Measurements from ENCODE around the gene TMEM132D. TPM values are rescaled to one million over a fixed set of nuclear protein-coding genes. Genes with fewer than 3 reads are reported as not detected.
A peak's percentile ranks its signal among the peaks of the same experiment; 100 is the strongest.

The TMEM132D gene
- polyA plus RNA-seq, 1 donor from 2014 or later: 1.3 TPM

GRCh38 chr12:129903092-129903945, 506 bp downstream of the TMEM132D start:
- Histone ChIP-seq H3K36me3 (ENCODE audit: insufficient read depth, low read length) (no peaks in the 10 kb centered on the region), H4K20me1 (ENCODE audit: insufficient read depth) (no peaks in the 10 kb centered on the region), H3K9me3 (ENCODE audit: low read length) (no peaks in the 10 kb centered on the region), H3K4me3 (ENCODE audit: low read length) (peak overlapping the region; percentile 70), H3K9me2 (ENCODE audit: insufficient read depth, low read length) (no peaks in the 10 kb centered on the region), H3K9ac (ENCODE audit: low read length) (peak overlapping the region; percentile 53), H2AFZ (ENCODE audit: low read depth, low read length) (no peak overlapping the region), H3K27me3 (ENCODE audit: insufficient read depth, low read depth, low read length) (peaks cover 70% of the 10 kb centered on the region), H3F3A (ENCODE audit: insufficient read depth, low read length, poor library complexity, severe bottlenecking) (no peaks in the 10 kb centered on the region), H3K4me2 (ENCODE audit: low read length) (peak overlapping the region; percentile 45), H3K27ac (ENCODE audit: low read length) (no peak overlapping the region), H3K79me2 (replicated peaks; ENCODE audit: insufficient read depth, low read length) (no peaks in the 10 kb centered on the region)
- peak; percentile 46 for TF ChIP-seq EZH2 (IDR thresholded peaks at IDR 0.05; ENCODE audit: borderline replicate concordance, insufficient read depth, low read length, poor library complexity, severe bottlenecking)
- peak; percentile 48 for TF ChIP-seq RAD21 (conservative IDR thresholded peaks at IDR 0.05)
- peak; percentile 50 for TF ChIP-seq SMC3 (conservative IDR thresholded peaks at IDR 0.05; ENCODE audit: poor library complexity)
- no peak for TF ChIP-seq TAF1 (IDR thresholded peaks at IDR 0.05; ENCODE audit: low read depth)

DNA sequence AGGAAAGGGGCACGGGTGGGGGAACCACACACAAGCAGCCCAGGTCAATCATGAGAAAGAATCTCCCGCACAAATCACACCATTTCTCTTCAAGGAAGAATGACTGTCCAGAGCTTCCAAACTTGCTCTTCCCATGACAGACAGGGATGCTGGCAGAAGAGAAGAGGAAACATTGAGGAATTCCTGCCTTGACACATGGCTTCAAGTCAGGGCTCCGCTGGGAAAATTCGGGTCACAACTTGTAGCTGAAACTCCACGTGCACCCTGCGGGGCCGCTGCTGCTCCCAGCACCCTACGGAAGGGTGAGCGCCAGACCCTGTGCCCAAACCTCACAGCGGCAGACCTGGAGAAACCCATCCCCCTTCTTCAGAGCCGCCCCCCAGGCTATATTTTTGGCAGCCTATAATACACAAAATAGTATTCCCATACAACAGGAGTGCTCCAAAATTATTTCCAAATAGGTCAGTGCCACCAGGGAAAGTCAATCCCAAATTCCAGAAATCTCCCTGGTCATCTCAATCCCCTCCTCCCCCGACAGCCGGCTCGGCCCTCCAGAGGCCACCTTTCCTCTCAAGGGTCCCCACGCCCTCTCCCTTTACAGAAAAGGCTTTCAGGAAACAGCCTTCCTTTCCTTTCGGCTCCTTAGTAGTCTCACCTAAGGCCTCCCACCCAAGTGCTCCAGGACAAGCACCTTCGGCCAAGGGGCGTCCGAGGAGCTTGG, 1.3 kb downstream of the TMEM132D start:
- Histone ChIP-seq H3K27me3 (ENCODE audit: insufficient read depth, low read depth, low read length) (peaks cover 70% of the 10 kb centered on the region), H3F3A (ENCODE audit: insufficient read depth, low read length, poor library complexity, severe bottlenecking) (no peaks in the 10 kb centered on the region), H3K36me3 (ENCODE audit: insufficient read depth, low read length) (no peaks in the 10 kb centered on the region), H3K9ac (ENCODE audit: low read length) (peak overlapping the region; percentile 53), H3K9me3 (ENCODE audit: low read length) (no peaks in the 10 kb centered on the region), H3K4me3 (ENCODE audit: low read length) (peak overlapping the region; percentile 70), H3K79me2 (replicated peaks; ENCODE audit: insufficient read depth, low read length) (no peaks in the 10 kb centered on the region), H3K9me2 (ENCODE audit: insufficient read depth, low read length) (no peaks in the 10 kb centered on the region), H2AFZ (ENCODE audit: low read depth, low read length) (no peak overlapping the region), H3K4me2 (ENCODE audit: low read length) (peak overlapping the region; percentile 45), H4K20me1 (ENCODE audit: insufficient read depth) (no peaks in the 10 kb centered on the region), H3K27ac (ENCODE audit: low read length) (no peak overlapping the region)
- TF ChIP-seq, protein P1, sequence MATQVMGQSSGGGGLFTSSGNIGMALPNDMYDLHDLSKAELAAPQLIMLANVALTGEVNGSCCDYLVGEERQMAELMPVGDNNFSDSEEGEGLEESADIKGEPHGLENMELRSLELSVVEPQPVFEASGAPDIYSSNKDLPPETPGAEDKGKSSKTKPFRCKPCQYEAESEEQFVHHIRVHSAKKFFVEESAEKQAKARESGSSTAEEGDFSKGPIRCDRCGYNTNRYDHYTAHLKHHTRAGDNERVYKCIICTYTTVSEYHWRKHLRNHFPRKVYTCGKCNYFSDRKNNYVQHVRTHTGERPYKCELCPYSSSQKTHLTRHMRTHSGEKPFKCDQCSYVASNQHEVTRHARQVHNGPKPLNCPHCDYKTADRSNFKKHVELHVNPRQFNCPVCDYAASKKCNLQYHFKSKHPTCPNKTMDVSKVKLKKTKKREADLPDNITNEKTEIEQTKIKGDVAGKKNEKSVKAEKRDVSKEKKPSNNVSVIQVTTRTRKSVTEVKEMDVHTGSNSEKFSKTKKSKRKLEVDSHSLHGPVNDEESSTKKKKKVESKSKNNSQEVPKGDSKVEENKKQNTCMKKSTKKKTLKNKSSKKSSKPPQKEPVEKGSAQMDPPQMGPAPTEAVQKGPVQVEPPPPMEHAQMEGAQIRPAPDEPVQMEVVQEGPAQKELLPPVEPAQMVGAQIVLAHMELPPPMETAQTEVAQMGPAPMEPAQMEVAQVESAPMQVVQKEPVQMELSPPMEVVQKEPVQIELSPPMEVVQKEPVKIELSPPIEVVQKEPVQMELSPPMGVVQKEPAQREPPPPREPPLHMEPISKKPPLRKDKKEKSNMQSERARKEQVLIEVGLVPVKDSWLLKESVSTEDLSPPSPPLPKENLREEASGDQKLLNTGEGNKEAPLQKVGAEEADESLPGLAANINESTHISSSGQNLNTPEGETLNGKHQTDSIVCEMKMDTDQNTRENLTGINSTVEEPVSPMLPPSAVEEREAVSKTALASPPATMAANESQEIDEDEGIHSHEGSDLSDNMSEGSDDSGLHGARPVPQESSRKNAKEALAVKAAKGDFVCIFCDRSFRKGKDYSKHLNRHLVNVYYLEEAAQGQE (IDR thresholded peaks at IDR 0.05; ENCODE audit: borderline replicate concordance): no peak
- peak; percentile 19 for TF ChIP-seq MXI1 (conservative IDR thresholded peaks at IDR 0.05; ENCODE audit: poor library complexity, severe bottlenecking)

GRCh38 chr12:129901254-129901653, 2.6 kb downstream of the TMEM132D start:
- Histone ChIP-seq H3K79me2 (replicated peaks; ENCODE audit: insufficient read depth, low read length) (no peaks in the 10 kb centered on the region), H3K27ac (ENCODE audit: low read length) (no peak overlapping the region), H3K27me3 (ENCODE audit: insufficient read depth, low read depth, low read length) (peaks cover 64% of the 10 kb centered on the region)

More at GRCh38 chr12:129901254-129901653, 2.6 kb downstream of the TMEM132D start:
- no peaks in the 10 kb centered on the region for H3K9me2 ChIP-seq (ENCODE audit: insufficient read depth, low read length)
- no peaks in the 10 kb centered on the region for H3F3A ChIP-seq (ENCODE audit: insufficient read depth, low read length, poor library complexity, severe bottlenecking)
- no peak overlapping the region for H3K9ac ChIP-seq (ENCODE audit: low read length)
- H3K36me3 ChIP-seq (ENCODE audit: insufficient read depth, low read length): no peaks in the 10 kb centered on the region
- H4K20me1 ChIP-seq (ENCODE audit: insufficient read depth): no peaks in the 10 kb centered on the region
- no peak overlapping the region for H2AFZ ChIP-seq (ENCODE audit: low read depth, low read length)
- TF ChIP-seq POLR2AphosphoS5 (IDR thresholded peaks at IDR 0.05): no peak
- H3K4me2 ChIP-seq (ENCODE audit: low read length): no peak overlapping the region
- H3K4me3 ChIP-seq (ENCODE audit: low read length): peak overlapping the region; percentile 70
- no peaks in the 10 kb centered on the region for H3K9me3 ChIP-seq (ENCODE audit: low read length)

Data from neural cell (in vitro differentiated cells).